Liver (tissue), 9 donors: ENCODE data around the gene ARHGEF12. TPM values are rescaled to one million over a fixed set of nuclear protein-coding genes. Genes with fewer than 3 reads are reported as not detected.

ENCODE experiments used
- DNase-seq: peaks from one replicate; pipeline ENCODE4 v3.0.0-alpha.2; 2017; ENCODE audit warnings: low spot score
- H3K27ac ChIP-seq, 2 donors: one replicate each; pipeline ENCODE4 v1.7.0; 2013; ENCODE audit warnings: inconsistent platforms in 2 of 2, low read length in 2 of 2, control low read depth in 1 of 2, low read depth in 1 of 2, mild to moderate bottlenecking in 1 of 2
- H3K27me3 ChIP-seq, 4 donors: one replicate each; pipeline versions ENCODE4 v1.6.1 to v1.7.0; 2013; ENCODE audit warnings: low read length in 3 of 4, inconsistent platforms in 1 of 4, mild to moderate bottlenecking in 1 of 4, moderate library complexity in 1 of 4; ENCODE audit not compliant: control insufficient read depth in 4 of 4, insufficient read depth in 4 of 4
- H3K36me3 ChIP-seq, 4 donors: one replicate each; pipeline versions ENCODE4 v1.6.1 to v1.7.0; 2013; ENCODE audit warnings: low read length in 3 of 4, mild to moderate bottlenecking in 3 of 4, low read depth in 1 of 4, moderate library complexity in 1 of 4; ENCODE audit not compliant: control insufficient read depth in 4 of 4, insufficient read depth in 3 of 4
- H3K4me1 ChIP-seq, 4 donors: one replicate each; pipeline versions ENCODE4 v1.6.1 to v1.7.0; 2013; ENCODE audit warnings: low read length in 3 of 4, mild to moderate bottlenecking in 3 of 4, moderate library complexity in 1 of 4; ENCODE audit not compliant: control insufficient read depth in 4 of 4, insufficient read depth in 4 of 4
- H3K4me3 ChIP-seq, 3 donors: one replicate each; pipeline versions ENCODE4 v1.6.1 to v1.7.0; 2013; ENCODE audit warnings: low read length in 3 of 3, control low read depth in 1 of 3, low read depth in 1 of 3, mild to moderate bottlenecking in 1 of 3
- H3K9ac ChIP-seq, 2 donors: one replicate each; pipeline ENCODE4 v1.7.0; 2013; ENCODE audit warnings: low read length in 2 of 2, mild to moderate bottlenecking in 2 of 2, moderate library complexity in 2 of 2, control low read depth in 1 of 2, low read depth in 1 of 2
- H3K9me3 ChIP-seq, 4 donors: one replicate each; pipeline versions ENCODE4 v1.6.1 to v1.7.0; 2013; ENCODE audit warnings: low read length in 3 of 4; ENCODE audit not compliant: control insufficient read depth in 4 of 4
- FOXA1 ChIP-seq: IDR thresholded peaks from 2 replicates; pipeline ENCODE4 v1.6.1; 2016; ENCODE audit warnings: antibody characterized with exemption
- FOXA2 ChIP-seq: IDR thresholded peaks from 2 replicates; pipeline ENCODE4 v1.6.1; 2016; ENCODE audit warnings: antibody characterized with exemption
- GABPA ChIP-seq, 2 donors: IDR thresholded peaks in 1 of 2; conservative IDR thresholded peaks in 1 of 2; 2 replicates each; pipeline ENCODE4 v1.6.1; 2016; ENCODE audit warnings: antibody characterized with exemption in 2 of 2, mild to moderate bottlenecking in 1 of 2, moderate library complexity in 1 of 2
- HNF4A ChIP-seq, 2 donors: conservative IDR thresholded peaks; 2 replicates each; pipeline ENCODE4 v1.6.1; 2016; ENCODE audit warnings: antibody characterized with exemption in 2 of 2, mild to moderate bottlenecking in 2 of 2
- HNF4G ChIP-seq: IDR thresholded peaks from 2 replicates; pipeline ENCODE4 v1.6.1; 2016; ENCODE audit warnings: antibody characterized with exemption
- JUND ChIP-seq, 2 donors: IDR thresholded peaks; 2 replicates each; pipeline ENCODE4 v1.6.1; 2016; ENCODE audit warnings: antibody characterized with exemption in 2 of 2
- NR2F2 ChIP-seq: IDR thresholded peaks from 2 replicates; pipeline ENCODE4 v1.6.1; 2016; ENCODE audit warnings: antibody characterized with exemption
- RAD21 ChIP-seq, 2 donors: IDR thresholded peaks; 2 replicates each; pipeline ENCODE4 v1.6.1; 2016; ENCODE audit warnings: antibody characterized with exemption in 2 of 2, mild to moderate bottlenecking in 2 of 2
- RXRA ChIP-seq, 2 donors: IDR thresholded peaks; 2 replicates each; pipeline ENCODE4 v1.6.1; 2017 to 2018; ENCODE audit warnings: antibody characterized with exemption in 2 of 2, mild to moderate bottlenecking in 1 of 2
- SP1 ChIP-seq: IDR thresholded peaks from 2 replicates; pipeline ENCODE4 v1.6.1; 2018; ENCODE audit warnings: antibody characterized with exemption, mild to moderate bottlenecking
- TAF1 ChIP-seq: conservative IDR thresholded peaks from 2 replicates; pipeline ENCODE4 v1.6.1; 2016; ENCODE audit warnings: antibody characterized with exemption, mild to moderate bottlenecking
- YY1 ChIP-seq: IDR thresholded peaks from 2 replicates; pipeline ENCODE4 v1.6.1; 2016; ENCODE audit warnings: antibody characterized with exemption, mild to moderate bottlenecking
- WGBS: extraction: QIAGEN DNeasy Blood & Tissue Kit; methylation state at CpG from one replicate; pipeline ENCODE4 v1.1.7; 2013; 5-methylcytosine and 5-hydroxymethylcytosine counted together
- polyA plus RNA-seq, 2 donors: library from polyadenylated mRNA; stranded (reverse) in 1 of 2; unstranded in 1 of 2; fragments of 200-250 nt in 1 of 2; fragments of >200 nt in 1 of 2; fragmentation: Nextera tagmentation in 1 of 2; extraction: Ambion mirVana in 1 of 2; gene quantifications; one replicate each; pipeline versions ENCODE4 v1.2.1 to v1.2.3, GENCODE V29; 2013 to 2015
- total RNA-seq, 2 donors: library from RNA; depleted of rRNA; stranded (reverse); fragments of >200 nt; gene quantifications; one replicate each; pipeline ENCODE4 v1.2.3, GENCODE V29; 2014
- TF ChIP-seq, protein P1 (sequence below): IDR thresholded peaks from 2 replicates; pipeline ENCODE4 v1.6.1; 2016; ENCODE audit warnings: antibody characterized with exemption
- TF ChIP-seq, protein P2 (sequence below): IDR thresholded peaks from 2 replicates; pipeline ENCODE4 v1.6.1; 2016; ENCODE audit warnings: antibody characterized with exemption
- TF ChIP-seq, protein P3 (sequence below): fragments of 150-350 bp; IDR thresholded peaks from 2 replicates; pipeline ENCODE4 v1.5.1; 2017; ENCODE audit warnings: improper control_type of control experiment, low read depth, low read length; ENCODE audit not compliant: missing input control
- TF ChIP-seq, protein P4 (sequence below): IDR thresholded peaks from 2 replicates; pipeline ENCODE4 v1.6.1; 2016; ENCODE audit warnings: antibody characterized with exemption
- TF ChIP-seq, protein P5 (sequence below): IDR thresholded peaks from 2 replicates; pipeline ENCODE4 v1.6.1; 2016; ENCODE audit warnings: antibody characterized with exemption, mild to moderate bottlenecking
- donor health status: healthy.
- donor health status: healthy.
- donor health status: healthy.
- donor health status: healthy.
- donor health status: healthy.

Gene ARHGEF12
- total and polyA plus RNA-seq, 4 donors = 28.0 to 169 (median 53.9) TPM

DNA sequence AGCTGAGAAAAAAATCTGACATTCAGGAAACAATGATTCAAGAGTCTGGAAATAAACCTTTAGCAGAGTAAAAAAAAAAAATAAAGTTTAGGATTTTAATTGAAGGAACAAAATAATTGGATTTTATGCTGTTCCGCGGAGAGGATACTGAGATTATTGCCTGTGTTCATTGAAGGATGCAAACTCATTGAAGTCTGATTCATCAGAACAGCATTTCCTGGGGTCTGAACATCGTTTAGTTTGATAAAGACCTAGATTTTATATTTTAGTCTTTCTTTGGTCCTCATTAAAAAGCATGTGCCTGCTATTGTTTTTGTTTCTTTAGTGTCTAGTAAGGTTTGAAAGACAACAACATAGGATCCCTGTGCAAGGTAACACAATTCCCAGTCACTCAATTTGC is 6.7 kb upstream of the ARHGEF12 start:
- Histone ChIP-seq H3K9me3 (no peaks in the 10 kb centered on the region), H3K9ac (no peak overlapping the region), H3K4me3 (no peak overlapping the region), H3K36me3 (no peaks in the 10 kb centered on the region), H3K27me3 (peaks cover 0 to 3% (median 0%) of the 10 kb centered on the region in 4 donors), H3K4me1 (peaks cover 0 to 13% (median 10%) of the 10 kb centered on the region in 4 donors), H3K27ac (no peak overlapping the region)
- no peak for TF ChIP-seq FOXA1
- no peak for TF ChIP-seq HNF4G
- TF ChIP-seq NR2F2 = no peak
- TF ChIP-seq, protein P1, sequence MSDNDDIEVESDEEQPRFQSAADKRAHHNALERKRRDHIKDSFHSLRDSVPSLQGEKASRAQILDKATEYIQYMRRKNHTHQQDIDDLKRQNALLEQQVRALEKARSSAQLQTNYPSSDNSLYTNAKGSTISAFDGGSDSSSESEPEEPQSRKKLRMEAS = no peak
- TF ChIP-seq JUND (IDR thresholded peaks at IDR 0.05) = no peak
- TF ChIP-seq YY1 = no peak
- TF ChIP-seq RAD21 (IDR thresholded peaks at IDR 0.05) = no peak
- TF ChIP-seq SP1 = no peak
- no peak for TF ChIP-seq HNF4A (conservative IDR thresholded peaks at IDR 0.05)
- no peak for TF ChIP-seq GABPA (IDR thresholded peaks at IDR 0.05 in 1 of 2, conservative IDR thresholded peaks at IDR 0.05 in 1 of 2)
- WGBS = 91% methylated on average over 3 of the region's 3 CpGs
- DNase-seq = no peak

DNA sequence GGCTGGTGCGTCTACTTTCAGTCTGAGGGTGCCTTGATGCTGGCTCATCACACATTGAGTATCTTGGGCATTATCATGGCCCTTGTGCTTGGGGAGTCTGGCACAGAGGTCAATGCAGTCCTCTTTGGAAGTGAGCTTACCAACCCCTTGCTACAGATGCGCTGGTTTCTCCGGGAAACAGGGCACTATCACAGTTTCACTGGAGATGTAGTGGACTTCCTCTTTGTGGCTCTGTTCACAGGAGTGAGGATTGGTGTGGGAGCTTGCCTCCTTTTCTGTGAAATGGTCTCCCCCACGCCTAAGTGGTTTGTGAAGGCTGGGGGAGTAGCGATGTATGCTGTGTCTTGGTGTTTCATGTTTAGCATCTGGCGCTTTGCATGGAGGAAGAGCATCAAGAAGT is 6.2 kb upstream of the ARHGEF12 start:
- Histone ChIP-seq H3K9me3 (no peaks in the 10 kb centered on the region), H3K9ac (no peak overlapping the region), H3K4me3 (no peak overlapping the region), H3K36me3 (no peaks in the 10 kb centered on the region), H3K27me3 (no peaks in the 10 kb centered on the region), H3K4me1 (peaks cover 0 to 8% (median 6%) of the 10 kb centered on the region in 4 donors), H3K27ac (no peak overlapping the region)
- no peak for DNase-seq
- no peak for TF ChIP-seq RAD21 (IDR thresholded peaks at IDR 0.05)
- TF ChIP-seq, protein P2, sequence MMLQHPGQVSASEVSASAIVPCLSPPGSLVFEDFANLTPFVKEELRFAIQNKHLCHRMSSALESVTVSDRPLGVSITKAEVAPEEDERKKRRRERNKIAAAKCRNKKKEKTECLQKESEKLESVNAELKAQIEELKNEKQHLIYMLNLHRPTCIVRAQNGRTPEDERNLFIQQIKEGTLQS = no peak
- TF ChIP-seq, protein P3, sequence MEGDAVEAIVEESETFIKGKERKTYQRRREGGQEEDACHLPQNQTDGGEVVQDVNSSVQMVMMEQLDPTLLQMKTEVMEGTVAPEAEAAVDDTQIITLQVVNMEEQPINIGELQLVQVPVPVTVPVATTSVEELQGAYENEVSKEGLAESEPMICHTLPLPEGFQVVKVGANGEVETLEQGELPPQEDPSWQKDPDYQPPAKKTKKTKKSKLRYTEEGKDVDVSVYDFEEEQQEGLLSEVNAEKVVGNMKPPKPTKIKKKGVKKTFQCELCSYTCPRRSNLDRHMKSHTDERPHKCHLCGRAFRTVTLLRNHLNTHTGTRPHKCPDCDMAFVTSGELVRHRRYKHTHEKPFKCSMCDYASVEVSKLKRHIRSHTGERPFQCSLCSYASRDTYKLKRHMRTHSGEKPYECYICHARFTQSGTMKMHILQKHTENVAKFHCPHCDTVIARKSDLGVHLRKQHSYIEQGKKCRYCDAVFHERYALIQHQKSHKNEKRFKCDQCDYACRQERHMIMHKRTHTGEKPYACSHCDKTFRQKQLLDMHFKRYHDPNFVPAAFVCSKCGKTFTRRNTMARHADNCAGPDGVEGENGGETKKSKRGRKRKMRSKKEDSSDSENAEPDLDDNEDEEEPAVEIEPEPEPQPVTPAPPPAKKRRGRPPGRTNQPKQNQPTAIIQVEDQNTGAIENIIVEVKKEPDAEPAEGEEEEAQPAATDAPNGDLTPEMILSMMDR = no peak
- no peak for TF ChIP-seq GABPA (IDR thresholded peaks at IDR 0.05 in 1 of 2, conservative IDR thresholded peaks at IDR 0.05 in 1 of 2)
- no peak for TF ChIP-seq FOXA1
- no peak for TF ChIP-seq JUND (IDR thresholded peaks at IDR 0.05)
- no peak for TF ChIP-seq RXRA (IDR thresholded peaks at IDR 0.05)
- TF ChIP-seq SP1 = no peak
- TF ChIP-seq NR2F2 = no peak
- 97% methylated on average over 6 of the region's 6 CpGs for WGBS

DNA sequence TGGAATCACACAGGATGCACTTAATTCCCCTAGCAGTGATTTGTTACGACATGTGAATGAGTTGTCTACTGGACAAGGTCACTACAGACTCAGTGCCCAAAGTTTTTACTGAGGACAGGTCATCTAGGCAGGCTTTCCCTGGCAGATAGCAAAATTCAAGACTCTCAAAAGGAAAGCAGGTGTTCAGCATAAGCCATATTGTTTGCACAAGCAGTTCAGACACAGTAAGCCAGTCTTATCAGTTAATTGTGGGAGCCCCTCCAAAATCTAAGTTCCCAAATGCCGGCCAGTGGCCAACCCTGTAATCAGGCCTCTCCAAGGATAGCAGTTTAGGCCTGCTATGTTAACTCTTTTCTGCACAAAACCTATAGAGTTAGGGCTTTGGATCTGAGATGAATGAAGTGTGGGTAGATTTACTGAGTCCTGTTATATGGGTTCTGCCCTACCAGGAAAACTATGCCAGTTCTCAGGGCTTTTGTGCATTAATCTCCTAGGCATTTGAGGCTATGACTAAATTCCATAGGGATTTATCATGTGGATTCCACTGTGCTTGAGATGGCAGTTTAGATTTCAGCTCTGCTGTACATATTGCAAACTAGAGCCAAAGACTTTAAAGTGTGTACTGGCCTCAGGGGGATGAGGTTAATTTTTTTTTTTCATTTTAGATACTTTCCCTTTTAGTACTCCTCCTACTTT is 4.8 kb upstream of the ARHGEF12 start:
- DNase-seq = no peak
- H3K4me1 ChIP-seq = peaks cover 0 to 5% (median 1%) of the 10 kb centered on the region in 4 donors
- H3K36me3 ChIP-seq = no peaks in the 10 kb centered on the region
- no peak overlapping the region for H3K4me3 ChIP-seq
- H3K9ac ChIP-seq = no peak overlapping the region
- H3K27me3 ChIP-seq = no peaks in the 10 kb centered on the region
- H3K27ac ChIP-seq = no peak overlapping the region
- H3K9me3 ChIP-seq = no peaks in the 10 kb centered on the region
- 46% methylated on average over 2 of the region's 2 CpGs for WGBS
- no peak for TF ChIP-seq JUND (IDR thresholded peaks at IDR 0.05)
- no peak for TF ChIP-seq SP1
- TF ChIP-seq, protein P1 = no peak
- no peak for TF ChIP-seq FOXA1
- TF ChIP-seq, protein P2 = no peak
- TF ChIP-seq YY1 = no peak
- no peak for TF ChIP-seq HNF4A (conservative IDR thresholded peaks at IDR 0.05)
- TF ChIP-seq RAD21 (IDR thresholded peaks at IDR 0.05) = no peak
- no peak for TF ChIP-seq NR2F2
- no peak for TF ChIP-seq RXRA (IDR thresholded peaks at IDR 0.05)
- no peak for TF ChIP-seq TAF1
- TF ChIP-seq HNF4G = no peak
- TF ChIP-seq FOXA2 = no peak
- TF ChIP-seq GABPA (IDR thresholded peaks at IDR 0.05 in 1 of 2, conservative IDR thresholded peaks at IDR 0.05 in 1 of 2) = no peak
- TF ChIP-seq, protein P4, sequence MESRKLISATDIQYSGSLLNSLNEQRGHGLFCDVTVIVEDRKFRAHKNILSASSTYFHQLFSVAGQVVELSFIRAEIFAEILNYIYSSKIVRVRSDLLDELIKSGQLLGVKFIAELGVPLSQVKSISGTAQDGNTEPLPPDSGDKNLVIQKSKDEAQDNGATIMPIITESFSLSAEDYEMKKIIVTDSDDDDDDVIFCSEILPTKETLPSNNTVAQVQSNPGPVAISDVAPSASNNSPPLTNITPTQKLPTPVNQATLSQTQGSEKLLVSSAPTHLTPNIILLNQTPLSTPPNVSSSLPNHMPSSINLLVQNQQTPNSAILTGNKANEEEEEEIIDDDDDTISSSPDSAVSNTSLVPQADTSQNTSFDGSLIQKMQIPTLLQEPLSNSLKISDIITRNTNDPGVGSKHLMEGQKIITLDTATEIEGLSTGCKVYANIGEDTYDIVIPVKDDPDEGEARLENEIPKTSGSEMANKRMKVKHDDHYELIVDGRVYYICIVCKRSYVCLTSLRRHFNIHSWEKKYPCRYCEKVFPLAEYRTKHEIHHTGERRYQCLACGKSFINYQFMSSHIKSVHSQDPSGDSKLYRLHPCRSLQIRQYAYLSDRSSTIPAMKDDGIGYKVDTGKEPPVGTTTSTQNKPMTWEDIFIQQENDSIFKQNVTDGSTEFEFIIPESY = no peak
- TF ChIP-seq, protein P5, sequence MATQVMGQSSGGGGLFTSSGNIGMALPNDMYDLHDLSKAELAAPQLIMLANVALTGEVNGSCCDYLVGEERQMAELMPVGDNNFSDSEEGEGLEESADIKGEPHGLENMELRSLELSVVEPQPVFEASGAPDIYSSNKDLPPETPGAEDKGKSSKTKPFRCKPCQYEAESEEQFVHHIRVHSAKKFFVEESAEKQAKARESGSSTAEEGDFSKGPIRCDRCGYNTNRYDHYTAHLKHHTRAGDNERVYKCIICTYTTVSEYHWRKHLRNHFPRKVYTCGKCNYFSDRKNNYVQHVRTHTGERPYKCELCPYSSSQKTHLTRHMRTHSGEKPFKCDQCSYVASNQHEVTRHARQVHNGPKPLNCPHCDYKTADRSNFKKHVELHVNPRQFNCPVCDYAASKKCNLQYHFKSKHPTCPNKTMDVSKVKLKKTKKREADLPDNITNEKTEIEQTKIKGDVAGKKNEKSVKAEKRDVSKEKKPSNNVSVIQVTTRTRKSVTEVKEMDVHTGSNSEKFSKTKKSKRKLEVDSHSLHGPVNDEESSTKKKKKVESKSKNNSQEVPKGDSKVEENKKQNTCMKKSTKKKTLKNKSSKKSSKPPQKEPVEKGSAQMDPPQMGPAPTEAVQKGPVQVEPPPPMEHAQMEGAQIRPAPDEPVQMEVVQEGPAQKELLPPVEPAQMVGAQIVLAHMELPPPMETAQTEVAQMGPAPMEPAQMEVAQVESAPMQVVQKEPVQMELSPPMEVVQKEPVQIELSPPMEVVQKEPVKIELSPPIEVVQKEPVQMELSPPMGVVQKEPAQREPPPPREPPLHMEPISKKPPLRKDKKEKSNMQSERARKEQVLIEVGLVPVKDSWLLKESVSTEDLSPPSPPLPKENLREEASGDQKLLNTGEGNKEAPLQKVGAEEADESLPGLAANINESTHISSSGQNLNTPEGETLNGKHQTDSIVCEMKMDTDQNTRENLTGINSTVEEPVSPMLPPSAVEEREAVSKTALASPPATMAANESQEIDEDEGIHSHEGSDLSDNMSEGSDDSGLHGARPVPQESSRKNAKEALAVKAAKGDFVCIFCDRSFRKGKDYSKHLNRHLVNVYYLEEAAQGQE = no peak
